ENCODE results near the gene DDIT4.
A peak's percentile ranks its signal among the peaks of the same experiment; 100 is the strongest.
"Not testable (repeated sequence)": the region's sequence is repeated elsewhere in the genome, so short reads cannot be mapped to it uniquely, and the experiment has no call there.

DDIT4 gene

GRCh38 chr10:72249176-72249862, 24.4 kb upstream of the DDIT4 start:
- not testable (repeated sequence) for DNase-seq (ENCODE audit: low read depth)

- DNase-seq (ENCODE audit: low read depth), result peak; percentile 77
Observed at GRCh38 chr10:72250666-72251065, 23.1 kb upstream of the DDIT4 start.

GRCh38 chr10:72251635-72252034, 22.1 kb upstream of the DDIT4 start:
- DNase-seq (ENCODE audit: low read depth), result no peak

DNA sequence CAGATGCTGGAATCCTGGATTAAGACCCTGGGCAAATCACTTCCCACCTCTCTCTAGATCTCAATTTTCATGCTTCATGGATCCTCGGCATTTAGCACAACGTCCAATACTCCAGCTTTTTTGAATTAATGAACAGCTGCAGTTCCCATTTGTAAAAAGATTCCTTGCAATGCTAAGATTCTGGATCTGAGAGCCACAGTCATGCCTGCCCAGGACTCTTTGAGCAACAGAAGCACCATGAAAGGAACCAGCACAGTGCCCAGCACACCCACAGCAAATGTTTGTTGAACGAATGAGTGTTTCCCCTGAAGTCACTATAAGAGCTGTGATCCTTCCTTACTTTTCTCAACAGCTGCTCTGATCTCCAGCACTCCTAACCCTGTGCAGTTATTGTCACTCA, 20.8 kb upstream of the DDIT4 start:
- peak; percentile 49 for DNase-seq (ENCODE audit: low read depth)

DNA sequence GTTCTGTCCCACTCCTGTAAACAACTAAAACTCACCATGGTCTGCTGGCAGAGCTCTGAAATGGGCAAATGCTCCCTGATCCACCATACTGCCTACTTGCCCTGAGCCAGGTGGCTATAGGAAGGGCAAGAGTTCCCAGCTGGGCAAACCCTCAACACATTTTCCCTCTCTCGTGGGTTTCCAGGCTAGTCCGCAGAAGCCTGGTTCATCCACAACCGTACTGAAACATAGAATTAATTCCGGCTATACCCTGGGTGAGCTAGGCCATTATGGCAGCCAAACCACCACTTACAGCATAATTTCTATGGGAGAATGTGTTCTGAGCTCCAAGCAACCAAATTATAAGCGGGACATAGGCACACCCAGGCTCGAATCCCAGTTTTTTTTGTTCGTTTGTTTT, 20.1 kb upstream of the DDIT4 start:
- DNase-seq (ENCODE audit: low read depth), result no peak

- peak; percentile 86 for DNase-seq (ENCODE audit: low read depth)
Observed at GRCh38 chr10:72254813-72255568, 18.7 kb upstream of the DDIT4 start.

GRCh38 chr10:72255977-72256729, 17.6 kb upstream of the DDIT4 start:
- DNase-seq (ENCODE audit: low read depth), result no peak

- DNase-seq (ENCODE audit: low read depth), result no peak
Observed at GRCh38 chr10:72257051-72257892, 16.5 kb upstream of the DDIT4 start.

GRCh38 chr10:72258617-72259016, 15.1 kb upstream of the DDIT4 start:
- DNase-seq (ENCODE audit: low read depth), result no peak

- DNase-seq (ENCODE audit: low read depth), result peak; percentile 89
Observed at GRCh38 chr10:72259491-72260238, 14.1 kb upstream of the DDIT4 start.

DNA sequence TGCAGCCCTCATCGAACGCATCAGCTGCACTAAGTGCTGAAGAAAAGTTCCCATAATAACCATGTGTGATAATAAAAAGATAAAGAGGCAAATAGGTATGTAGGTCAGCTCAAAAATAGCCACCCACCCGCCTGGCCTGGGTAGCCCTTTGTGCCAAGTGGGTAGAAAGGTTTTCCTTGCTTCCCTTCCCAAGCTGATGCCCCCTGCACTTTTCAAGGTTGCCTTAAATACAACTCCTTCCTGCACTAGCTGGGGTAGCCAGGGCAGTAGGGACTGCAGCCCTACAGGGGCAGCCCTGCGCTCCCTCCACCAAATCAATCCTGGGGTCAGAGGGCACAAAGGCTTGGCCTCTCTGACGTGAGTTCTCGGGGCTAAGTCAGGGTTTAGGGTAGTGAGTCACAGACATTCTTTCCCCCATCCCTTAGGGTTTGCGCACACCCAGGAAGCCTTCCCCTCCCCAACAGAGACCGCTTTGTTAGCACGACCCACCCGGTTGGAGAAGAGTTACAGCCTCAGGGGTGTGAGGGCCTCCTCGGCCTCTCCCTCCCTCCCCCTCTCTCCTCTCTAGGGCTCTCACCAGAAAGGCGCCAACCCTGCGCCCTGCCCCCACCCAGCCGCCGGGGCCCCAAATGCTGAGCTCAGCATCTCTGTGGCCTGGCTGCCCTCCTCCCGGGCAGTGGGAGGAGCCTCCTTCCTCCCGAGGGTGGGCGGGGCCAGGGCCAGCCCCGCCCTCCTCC, 13.3 kb upstream of the DDIT4 start:
- DNase-seq (ENCODE audit: low read depth), result peak; percentile 88

- DNase-seq (ENCODE audit: low read depth), result no peak
Observed at GRCh38 chr10:72260976-72261783, 12.5 kb upstream of the DDIT4 start.

- DNase-seq (ENCODE audit: low read depth), result no peak
Observed at GRCh38 chr10:72261784-72262404, 11.8 kb upstream of the DDIT4 start.

DNA sequence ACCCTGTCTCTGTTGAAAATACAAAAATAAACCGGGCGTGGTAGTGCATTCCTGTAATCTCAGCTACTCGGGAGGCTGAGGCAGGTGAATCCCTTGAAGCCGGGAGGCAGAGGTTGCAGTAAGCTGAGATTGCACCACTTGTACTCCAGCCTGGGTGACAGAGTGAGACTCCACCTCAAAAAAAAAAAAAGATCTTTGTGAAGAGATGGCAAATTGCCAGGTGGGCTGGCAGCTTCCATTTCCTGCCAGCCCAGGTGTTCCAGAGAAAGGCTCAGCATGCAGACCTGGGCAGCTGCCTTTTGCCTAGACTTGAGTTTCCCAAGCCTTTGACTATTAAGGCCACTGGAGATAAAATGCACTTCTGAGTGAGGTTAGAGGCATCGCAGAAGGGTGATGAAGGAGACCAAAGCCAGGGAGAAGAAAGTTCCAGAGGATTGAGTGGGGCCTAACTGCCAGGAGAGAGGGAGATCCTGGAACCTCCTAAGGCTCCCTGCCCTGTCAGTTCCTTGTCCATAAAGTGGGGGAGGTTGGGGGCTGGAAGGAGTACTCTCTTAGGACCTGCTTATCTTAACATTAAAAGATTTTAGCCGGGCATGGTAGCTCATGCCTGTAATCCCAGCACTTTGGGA, 10.0 kb upstream of the DDIT4 start:
- no peak for DNase-seq (ENCODE audit: low read depth)

DNA sequence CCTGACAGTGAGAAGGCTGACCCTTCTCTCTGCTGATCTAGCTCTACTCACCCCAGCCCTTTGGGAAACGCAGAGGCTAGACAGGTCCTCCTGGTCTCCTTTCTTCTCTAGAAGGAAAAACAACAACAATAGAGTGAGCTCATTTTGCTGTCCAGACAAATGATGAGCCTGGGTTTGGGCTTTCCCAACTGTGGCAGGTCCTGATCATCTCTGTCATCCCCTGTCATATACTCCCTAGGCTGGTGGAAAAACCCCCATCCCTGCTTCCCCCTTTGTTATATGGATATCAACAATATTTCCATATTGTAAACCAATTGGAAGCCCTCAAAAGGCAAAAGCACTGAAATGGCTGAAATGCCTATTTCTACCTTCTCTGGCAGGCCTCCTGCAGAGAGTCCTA, 9.2 kb upstream of the DDIT4 start:
- DNase-seq (ENCODE audit: low read depth), result no peak

GRCh38 chr10:72265508-72265907, 8.2 kb upstream of the DDIT4 start:
- no peak for DNase-seq (ENCODE audit: low read depth)

DNA sequence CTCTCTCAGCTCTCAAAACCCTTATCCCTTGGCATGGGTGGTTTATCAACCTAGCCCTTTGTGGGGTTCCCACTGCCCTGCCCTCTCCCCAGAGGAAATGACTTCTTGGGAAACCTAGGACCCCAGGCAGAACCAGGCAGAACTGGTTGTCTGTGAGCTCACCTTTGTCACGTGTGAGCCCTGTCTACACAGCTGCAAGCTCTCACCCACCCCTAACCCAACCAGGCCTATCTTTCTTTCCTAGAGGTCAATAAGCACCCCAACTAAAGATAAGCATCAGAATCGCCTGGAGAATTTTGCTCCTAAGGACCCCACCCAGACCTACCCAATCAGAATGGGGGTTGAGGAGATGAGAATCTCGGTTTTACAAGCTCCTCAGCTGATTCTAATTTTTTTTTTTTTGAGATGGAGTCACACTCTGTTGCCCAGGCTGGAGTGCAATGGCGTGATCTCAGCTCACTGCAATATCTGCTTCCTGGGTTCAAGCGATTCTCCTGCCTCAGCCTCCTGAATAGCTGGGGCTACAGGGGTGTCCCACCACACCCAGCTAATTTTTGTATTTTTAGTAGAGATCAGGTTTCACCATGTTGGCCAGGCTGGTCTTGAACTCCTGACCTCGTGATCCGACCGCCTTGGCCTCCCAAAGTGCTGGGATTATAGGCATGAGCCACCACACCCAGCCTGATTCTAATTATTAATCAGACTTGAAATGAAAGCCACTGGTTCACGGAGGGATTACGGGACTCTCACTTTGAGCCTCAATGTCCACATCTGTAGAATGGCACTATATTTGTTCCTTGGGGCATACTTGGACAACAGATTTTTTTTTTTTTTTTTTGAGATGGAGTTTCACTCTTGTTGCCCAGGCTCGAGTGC, 7.5 kb upstream of the DDIT4 start:
- DNase-seq (ENCODE audit: low read depth), result no peak

- no peak for DNase-seq (ENCODE audit: low read depth)
Observed at GRCh38 chr10:72267381-72267780, 6.3 kb upstream of the DDIT4 start.
